Muscle layer of duodenum (tissue), 2 donors: ENCODE measurements around the gene PRRT4.

Source experiments
- H3K27ac ChIP-seq: one replicate; pipeline ENCODE4 v1.7.0; 2013; ENCODE audit warnings: mild to moderate bottlenecking, low read length
- H3K27me3 ChIP-seq: one replicate; pipeline ENCODE4 v1.7.0; 2013; ENCODE audit warnings: low read depth, mild to moderate bottlenecking, control low read depth, low read length
- H3K36me3 ChIP-seq, 2 donors: one replicate each; pipeline ENCODE4 v1.7.0; 2013; ENCODE audit warnings: low read length in 2 of 2, control low read depth in 1 of 2, mild to moderate bottlenecking in 1 of 2; ENCODE audit not compliant: insufficient read depth in 2 of 2, control insufficient read depth in 1 of 2
- H3K4me1 ChIP-seq, 2 donors: one replicate each; pipeline ENCODE4 v1.7.0; 2013; ENCODE audit warnings: low read length in 2 of 2, mild to moderate bottlenecking in 2 of 2, control low read depth in 1 of 2, moderate library complexity in 1 of 2; ENCODE audit not compliant: insufficient read depth in 2 of 2, control insufficient read depth in 1 of 2
- H3K4me3 ChIP-seq, 2 donors: one replicate each; pipeline ENCODE4 v1.7.0; 2013; ENCODE audit warnings: low read length in 2 of 2, low read depth in 1 of 2, mild to moderate bottlenecking in 1 of 2
- H3K9me3 ChIP-seq, 2 donors: one replicate each; pipeline ENCODE4 v1.7.0; 2013; ENCODE audit warnings: low read length in 2 of 2, control low read depth in 1 of 2, mild to moderate bottlenecking in 1 of 2; ENCODE audit not compliant: control insufficient read depth in 1 of 2
- donor health status: healthy.

Gene PRRT4

DNA sequence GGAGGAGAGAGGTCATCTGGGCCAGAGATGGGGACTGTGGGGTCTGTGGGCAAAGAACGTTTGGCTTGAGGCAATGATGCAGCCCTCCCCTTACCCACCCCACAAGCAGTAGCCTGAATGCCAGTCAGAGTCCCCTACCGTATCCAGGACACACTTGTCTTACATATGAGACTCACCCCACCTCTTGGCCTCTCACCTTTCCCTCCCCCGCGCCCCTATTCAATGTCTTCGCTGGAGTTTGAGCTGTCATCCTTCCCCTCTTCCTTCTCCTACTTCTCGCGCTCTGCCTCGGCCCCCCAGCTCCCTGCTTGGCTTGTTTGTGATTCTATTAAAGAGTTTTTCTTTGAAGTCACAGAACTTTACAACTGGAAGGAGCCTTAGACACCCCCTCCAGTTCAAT is 8.9 kb downstream of the PRRT4 start:
- Histone ChIP-seq H3K4me3 (no peak overlapping the region), H3K9me3 (no peaks in the 10 kb centered on the region), H3K27me3 (peaks cover 20% of the 10 kb centered on the region), H3K36me3 (no peaks in the 10 kb centered on the region), H3K4me1 (peaks cover 0 to 9% of the 10 kb centered on the region in 2 donors), H3K27ac (no peak overlapping the region)

DNA sequence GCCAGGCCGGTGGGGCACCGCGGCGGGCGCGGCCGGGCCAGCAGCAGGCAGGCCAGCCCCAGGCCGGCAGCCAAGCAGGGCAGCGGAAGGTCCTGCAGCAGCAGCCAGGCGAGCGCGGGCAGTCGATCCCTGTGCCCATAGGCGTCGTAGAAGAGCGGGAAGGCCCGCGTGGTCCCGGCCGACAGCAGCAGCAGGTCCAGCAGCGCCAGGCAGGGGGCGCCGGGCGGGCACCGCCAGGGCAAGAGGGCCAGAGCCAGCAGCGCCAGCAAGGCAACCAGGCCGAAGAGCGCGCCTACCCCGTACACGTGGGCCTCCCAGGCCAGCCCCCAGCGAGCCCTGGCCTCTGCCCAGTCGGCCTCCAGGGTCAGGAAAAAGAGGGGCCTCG is 9.3 kb downstream of the PRRT4 start:
- H3K27ac ChIP-seq = no peak overlapping the region
- H3K27me3 ChIP-seq = peaks cover 20% of the 10 kb centered on the region
- H3K4me1 ChIP-seq = peaks cover 0 to 9% of the 10 kb centered on the region in 2 donors
- H3K9me3 ChIP-seq = no peaks in the 10 kb centered on the region
- H3K4me3 ChIP-seq = no peak overlapping the region
- no peaks in the 10 kb centered on the region for H3K36me3 ChIP-seq

DNA sequence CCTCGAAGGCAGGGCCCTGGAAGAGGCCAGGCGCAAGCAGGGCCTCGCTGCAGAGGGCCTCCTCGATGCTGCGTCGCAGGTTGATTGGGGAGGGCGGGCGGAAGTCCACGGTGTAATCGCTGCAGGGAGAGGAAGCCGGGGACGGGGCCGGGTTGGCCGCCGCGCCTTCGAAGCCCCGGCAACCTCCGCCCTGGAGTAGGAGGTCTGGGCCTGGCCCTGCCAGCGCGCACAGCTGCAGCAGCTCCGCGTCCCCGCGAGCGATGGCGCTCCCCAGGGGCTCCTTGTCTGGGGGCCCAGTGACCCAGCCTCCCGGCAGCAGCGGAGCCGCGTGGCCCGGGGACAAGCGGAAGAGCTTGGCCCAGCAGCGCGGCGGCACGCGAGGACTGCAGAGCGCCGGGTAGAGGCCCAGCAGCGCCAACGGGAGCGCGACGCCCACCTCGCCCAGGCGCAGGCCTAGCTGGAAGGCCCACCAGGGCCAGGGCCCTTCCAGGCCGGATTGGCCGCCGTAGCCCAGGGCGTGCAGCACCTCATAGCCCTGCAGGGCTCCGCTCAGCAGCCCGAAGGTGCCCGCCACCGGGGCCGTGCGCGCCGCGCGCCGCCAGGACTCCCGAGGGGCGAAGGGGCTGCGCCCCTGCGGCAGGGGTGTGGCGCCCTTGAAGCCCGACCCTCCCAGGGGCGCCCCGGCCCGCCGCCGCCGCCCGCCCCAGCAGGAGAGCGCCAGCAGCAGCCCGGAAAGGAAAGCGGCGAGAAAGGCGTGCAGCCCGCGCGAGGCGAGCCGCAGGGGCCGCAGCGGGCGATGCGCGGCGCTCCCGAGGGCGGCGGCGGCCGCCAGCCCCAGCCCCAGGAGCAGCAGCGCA is 10.0 kb downstream of the PRRT4 start:
- Histone ChIP-seq H3K27me3 (peaks cover 20% of the 10 kb centered on the region), H3K36me3 (no peaks in the 10 kb centered on the region), H3K9me3 (no peaks in the 10 kb centered on the region), H3K4me1 (peaks cover 0 to 9% of the 10 kb centered on the region in 2 donors), H3K4me3 (peak overlapping the region in 1 of 2 donors; percentile 40), H3K27ac (no peak overlapping the region)

DNA sequence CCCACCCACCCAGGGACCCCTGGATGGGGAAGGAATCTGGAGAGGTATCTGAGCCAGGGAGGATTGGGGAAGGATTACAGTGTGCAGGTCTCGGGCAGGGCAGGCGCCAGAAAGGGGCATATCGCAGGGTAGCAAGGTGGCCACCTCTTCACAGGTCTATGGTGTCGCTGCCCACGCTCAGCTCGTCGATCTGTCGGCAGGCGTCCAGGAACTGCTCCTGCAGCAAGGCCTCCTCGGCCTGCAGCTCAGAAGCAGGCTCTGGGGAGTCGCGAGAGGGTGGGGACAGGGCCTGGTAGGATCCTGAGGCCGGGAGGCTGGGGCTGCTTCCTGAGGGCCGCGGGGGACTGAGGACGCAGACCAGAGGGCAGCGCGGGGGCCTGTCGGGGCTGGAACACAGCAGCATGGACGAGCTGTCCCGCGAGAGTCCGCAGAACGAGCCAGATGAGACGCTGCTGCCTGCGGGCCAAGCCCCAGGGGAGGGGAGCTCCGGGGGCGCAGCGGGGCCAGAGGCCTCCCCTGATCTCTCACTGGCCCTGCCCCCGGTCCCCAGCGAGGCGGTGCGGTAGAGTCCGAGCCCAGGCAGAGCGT is 10.7 kb downstream of the PRRT4 start:
- Histone ChIP-seq H3K4me3 (peak overlapping the region in 1 of 2 donors; percentile 40), H3K36me3 (no peaks in the 10 kb centered on the region), H3K27ac (no peak overlapping the region), H3K27me3 (peaks cover 20% of the 10 kb centered on the region), H3K9me3 (no peaks in the 10 kb centered on the region), H3K4me1 (peaks cover 0 to 9% of the 10 kb centered on the region in 2 donors)

DNA sequence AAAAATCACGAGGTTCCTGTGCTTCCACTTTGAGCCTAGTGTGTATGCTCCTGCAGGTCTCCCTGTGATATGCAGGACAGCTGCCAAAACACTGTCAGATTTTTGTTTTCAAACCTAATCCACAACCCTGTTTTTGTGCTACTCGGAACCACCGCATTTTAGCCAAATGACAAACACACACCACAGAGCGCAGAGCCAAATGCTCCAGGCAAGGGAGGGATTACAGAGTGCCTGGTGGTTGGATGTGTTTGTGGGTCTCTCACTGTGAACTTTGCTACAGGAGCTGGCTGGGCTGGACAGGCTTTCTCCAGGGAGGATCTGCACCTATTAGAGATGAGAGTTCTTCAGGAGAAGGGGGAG is 12.0 kb downstream of the PRRT4 start:
- Histone ChIP-seq H3K4me3 (no peak overlapping the region), H3K4me1 (peaks cover 0 to 9% of the 10 kb centered on the region in 2 donors), H3K27me3 (peaks cover 20% of the 10 kb centered on the region), H3K36me3 (no peaks in the 10 kb centered on the region), H3K9me3 (no peaks in the 10 kb centered on the region), H3K27ac (no peak overlapping the region)

DNA sequence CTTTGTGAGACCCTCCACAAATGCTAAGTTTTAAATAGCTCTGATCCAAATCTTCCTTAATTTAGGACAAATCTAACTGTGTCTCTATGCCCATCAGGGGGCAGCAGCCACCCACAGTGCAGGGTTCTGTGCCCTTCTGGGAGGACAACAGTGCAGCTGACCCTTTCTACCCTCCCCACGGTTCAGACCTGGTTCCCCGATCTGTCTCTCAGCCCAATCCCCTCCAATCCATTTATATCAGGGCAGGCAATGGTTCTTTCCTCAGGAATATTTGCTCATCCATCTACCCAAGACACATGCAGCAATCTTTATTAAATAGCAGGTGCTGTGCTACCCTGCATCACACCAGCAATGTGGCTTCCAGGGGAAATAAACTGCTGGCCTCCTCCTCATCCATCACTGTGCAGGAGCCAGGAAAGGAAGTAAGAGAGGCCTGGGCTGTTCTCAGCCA is 13.8 kb downstream of the PRRT4 start:
- no peak overlapping the region for H3K4me3 ChIP-seq
- H3K4me1 ChIP-seq = peaks cover 5 to 14% of the 10 kb centered on the region in 2 donors
- H3K27me3 ChIP-seq = peaks cover 9% of the 10 kb centered on the region
- no peaks in the 10 kb centered on the region for H3K36me3 ChIP-seq
- H3K27ac ChIP-seq = no peak overlapping the region
- H3K9me3 ChIP-seq = no peaks in the 10 kb centered on the region

DNA sequence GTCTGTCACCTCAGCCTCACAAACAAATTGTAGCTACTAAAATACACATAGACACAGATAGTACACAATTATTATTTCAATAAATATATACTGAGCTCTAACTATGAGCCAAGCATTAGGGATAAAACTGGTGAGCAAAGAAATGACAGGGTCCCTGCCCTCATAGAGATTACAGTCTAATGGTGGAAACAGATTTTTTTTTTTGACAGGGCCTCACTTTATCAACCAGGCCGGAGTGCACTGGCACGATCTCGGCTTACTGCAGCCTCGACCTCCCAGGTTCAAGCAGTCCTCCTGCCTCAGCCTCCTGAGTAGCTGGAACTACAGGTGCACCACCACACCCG is 17.1 kb downstream of the PRRT4 start:
- Histone ChIP-seq H3K4me3 (peak overlapping the region in 1 of 2 donors; percentile 81), H3K9me3 (no peaks in the 10 kb centered on the region), H3K27me3 (no peaks in the 10 kb centered on the region), H3K4me1 (peaks cover 7 to 21% of the 10 kb centered on the region in 2 donors), H3K27ac (no peak overlapping the region), H3K36me3 (peaks cover 0 to 2% of the 10 kb centered on the region in 2 donors)

DNA sequence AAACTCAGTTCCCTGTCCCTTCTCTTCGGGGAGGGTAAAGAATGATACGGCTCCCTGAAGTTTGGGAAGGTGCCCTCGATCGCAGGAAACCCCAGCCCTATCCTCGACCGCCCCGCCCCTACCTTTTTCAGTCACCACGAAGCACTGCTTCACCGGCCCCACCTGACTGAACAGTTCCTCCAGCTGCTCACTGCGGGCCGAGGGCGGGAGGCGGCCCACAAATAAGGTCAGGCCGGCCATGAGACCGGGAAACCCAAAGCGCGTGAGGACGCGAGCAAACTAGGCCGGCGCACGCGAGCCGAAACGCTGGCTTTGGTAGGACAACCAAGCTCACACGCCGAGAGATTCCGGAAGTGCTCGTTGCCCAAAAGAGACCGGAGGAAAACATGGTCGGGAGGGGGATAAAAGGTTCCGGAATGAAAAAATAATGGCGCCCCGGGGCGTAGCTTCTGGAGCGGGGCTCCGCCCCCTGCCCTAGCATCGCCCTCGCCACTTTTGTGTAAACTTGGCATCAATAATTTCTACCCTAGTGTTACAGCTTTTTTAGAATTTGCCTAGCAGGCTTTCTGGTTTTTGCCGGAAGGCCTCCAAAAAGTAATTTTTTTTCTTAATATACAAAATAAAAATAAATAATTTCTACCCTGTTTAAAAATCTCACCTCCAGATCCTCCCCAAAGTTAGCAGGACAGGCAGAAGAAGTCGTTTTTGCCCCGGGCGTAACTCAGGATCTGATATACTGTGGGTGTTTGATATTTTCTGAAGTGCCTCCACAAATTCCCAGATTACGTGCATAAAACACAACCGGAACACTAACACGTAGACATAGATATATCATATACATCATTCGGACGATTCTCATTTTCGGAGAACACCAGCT is 17.7 kb downstream of the PRRT4 start, which contains the start of gene RBM28:
Gene RBM28, minus strand, starts transcription at position 355 of the 877 bp plus-strand sequence. Its CDS starts 115 bp downstream, at position 240.
- no peaks in the 10 kb centered on the region for H3K27me3 ChIP-seq
- no peaks in the 10 kb centered on the region for H3K9me3 ChIP-seq

DNA sequence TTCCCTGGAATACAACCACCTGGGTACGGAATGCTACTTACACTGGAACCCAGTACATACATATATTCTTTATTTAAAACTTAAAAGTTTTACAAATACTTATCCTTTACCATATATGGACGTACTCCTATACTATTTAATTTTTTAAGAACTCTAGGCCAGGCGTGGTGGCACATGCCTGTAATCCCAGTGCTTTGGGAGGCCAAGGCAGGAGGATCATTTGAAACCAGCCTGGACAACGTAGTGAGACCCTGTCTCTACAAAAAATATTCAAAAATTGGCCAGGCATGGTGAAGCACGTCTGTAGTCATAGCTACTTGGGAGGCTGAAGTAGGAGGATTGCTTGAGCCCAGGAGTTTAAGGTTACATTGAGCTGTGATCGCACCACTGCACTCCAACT is 19.8 kb downstream of the PRRT4 start:
- Histone ChIP-seq H3K4me3 (peak overlapping the region in 1 of 2 donors; percentile 81), H3K27ac (no peak overlapping the region), H3K27me3 (no peaks in the 10 kb centered on the region), H3K9me3 (no peaks in the 10 kb centered on the region), H3K36me3 (peaks cover 8 to 29% of the 10 kb centered on the region in 2 donors), H3K4me1 (peaks cover 7 to 21% of the 10 kb centered on the region in 2 donors)

More for the DNA sequence above, 17.7 kb downstream of the PRRT4 start, which contains the start of gene RBM28:
- Histone ChIP-seq H3K27ac (peak within 1 kb of the TSS; percentile 84), H3K4me3 (peak within 1 kb of the TSS; percentile 81 to 99), H3K4me1 (peaks cover 7 to 21% of the 10 kb centered on the region in 2 donors), H3K36me3 (peaks cover 0 to 9% of the 10 kb centered on the region in 2 donors)

DNA sequence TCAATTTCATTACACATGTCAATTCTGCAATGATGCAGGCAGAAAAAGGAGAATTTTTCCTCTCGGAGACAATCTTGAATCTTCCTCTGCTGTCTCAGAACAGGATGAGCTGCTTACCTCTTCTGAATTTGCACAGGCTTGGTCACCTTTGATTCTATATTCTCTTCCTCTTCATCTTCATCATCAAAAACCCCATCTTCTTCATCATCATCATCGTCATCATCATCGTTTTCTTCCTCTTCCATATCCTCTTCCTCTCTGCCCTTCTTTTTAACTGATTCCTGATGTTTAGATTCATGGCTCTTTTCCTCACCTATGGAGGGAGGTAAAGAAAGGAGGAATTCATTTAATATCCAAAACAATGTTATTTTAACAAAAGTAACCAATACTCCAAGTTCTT is 25.8 kb downstream of the PRRT4 start:
- H3K4me1 ChIP-seq = no peaks in the 10 kb centered on the region
- H3K27ac ChIP-seq = no peak overlapping the region
- H3K36me3 ChIP-seq = peaks cover 55 to 82% of the 10 kb centered on the region in 2 donors
- H3K4me3 ChIP-seq = no peak overlapping the region
- no peaks in the 10 kb centered on the region for H3K9me3 ChIP-seq
- H3K27me3 ChIP-seq = no peaks in the 10 kb centered on the region

DNA sequence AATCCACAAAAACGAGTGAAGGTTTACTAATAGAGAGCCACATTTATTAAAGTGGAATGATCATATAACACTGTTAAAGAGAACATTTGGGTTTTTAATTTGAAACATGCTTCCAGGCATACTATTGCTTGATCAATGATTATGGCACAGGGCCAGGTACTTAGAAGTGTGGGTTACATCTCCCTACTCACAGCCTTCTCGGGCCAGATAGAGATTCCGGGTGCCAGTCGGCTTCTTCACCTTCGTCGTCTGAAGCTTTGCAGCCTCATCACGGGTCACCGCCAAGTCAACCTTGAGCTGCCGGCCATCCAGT is 37.2 kb downstream of the PRRT4 start:
- Histone ChIP-seq H3K4me1 (no peaks in the 10 kb centered on the region), H3K27me3 (no peaks in the 10 kb centered on the region), H3K9me3 (no peaks in the 10 kb centered on the region), H3K27ac (no peak overlapping the region), H3K36me3 (peaks cover 38 to 83% of the 10 kb centered on the region in 2 donors), H3K4me3 (no peak overlapping the region)
